Stimulated activated naive CD8-positive, alpha-beta T cell treated with anti-CD3 and anti-CD28 coated beads, Interleukin-15, Interleukin-2, amounts not matched to agents 100 U/mL and 50 U/mL, for 24 hours (primary cell): ENCODE data around the gene STAP1.
"Not testable (repeated sequence)": the region's sequence is repeated elsewhere in the genome, so short reads cannot be mapped to it uniquely, and the experiment has no call there.

Experiments used
- ATAC-seq: fragments of 150-1000 bp; cut with Tn5 transposase; one replicate; pipeline ENCODE4 v1.10.0; 2021
- DNase-seq: peaks from one replicate; pipeline ENCODE4 v3.0.0; 2021

The STAP1 gene, protein sequence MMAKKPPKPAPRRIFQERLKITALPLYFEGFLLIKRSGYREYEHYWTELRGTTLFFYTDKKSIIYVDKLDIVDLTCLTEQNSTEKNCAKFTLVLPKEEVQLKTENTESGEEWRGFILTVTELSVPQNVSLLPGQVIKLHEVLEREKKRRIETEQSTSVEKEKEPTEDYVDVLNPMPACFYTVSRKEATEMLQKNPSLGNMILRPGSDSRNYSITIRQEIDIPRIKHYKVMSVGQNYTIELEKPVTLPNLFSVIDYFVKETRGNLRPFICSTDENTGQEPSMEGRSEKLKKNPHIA

DNA sequence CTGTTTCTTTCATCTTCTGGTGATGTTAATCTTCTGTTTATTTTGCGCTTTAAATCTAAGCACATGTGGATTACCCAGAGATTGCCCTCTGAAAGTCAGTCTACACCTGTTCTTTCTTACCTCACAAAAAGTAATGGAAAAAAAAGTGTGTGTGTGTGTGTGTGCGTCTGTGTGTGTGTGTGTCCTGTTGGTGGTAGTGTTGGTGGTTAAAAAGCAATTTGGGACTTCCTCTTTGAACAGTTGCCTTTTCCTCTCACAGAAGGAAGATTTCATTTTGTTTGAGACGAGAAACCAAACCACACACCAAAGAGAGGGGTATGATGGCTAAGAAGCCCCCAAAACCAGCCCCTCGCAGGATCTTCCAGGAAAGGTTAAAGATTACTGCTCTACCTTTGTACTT lies at the start of gene STAP1:
STAP1 (plus strand) TSS at position 235 of the 400 bp plus-strand sequence; CDS start at position 318, 83 bp downstream.
- peak; percentile 43 for ATAC-seq
- DNase-seq, result no peak

DNA sequence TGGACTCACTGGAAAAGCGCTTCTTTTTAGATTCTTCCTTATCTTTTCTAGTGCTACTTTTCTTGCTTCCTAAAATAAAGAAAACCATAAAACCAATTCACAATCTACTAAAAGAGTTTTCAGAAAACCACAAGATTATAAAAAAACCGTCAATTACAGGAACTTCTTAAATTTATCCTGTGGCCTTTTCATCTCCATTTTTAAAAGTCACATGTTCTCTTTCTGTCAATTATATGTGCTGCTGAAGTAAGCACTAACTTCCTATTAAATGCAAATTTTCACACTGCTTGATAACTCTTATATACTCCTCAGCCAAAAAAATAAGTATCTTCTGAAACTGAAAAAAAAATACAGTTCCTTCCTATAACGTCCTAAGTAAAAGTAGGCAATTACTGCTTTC lies 46.0 kb upstream of the STAP1 start:
- no peak for ATAC-seq

GRCh38 chr4:67520141-67520540 lies 38.4 kb upstream of the STAP1 start:
- no peak for DNase-seq
- no peak for ATAC-seq

More for the DNA sequence above, 46.0 kb upstream of the STAP1 start:
- DNase-seq, result no peak

DNA sequence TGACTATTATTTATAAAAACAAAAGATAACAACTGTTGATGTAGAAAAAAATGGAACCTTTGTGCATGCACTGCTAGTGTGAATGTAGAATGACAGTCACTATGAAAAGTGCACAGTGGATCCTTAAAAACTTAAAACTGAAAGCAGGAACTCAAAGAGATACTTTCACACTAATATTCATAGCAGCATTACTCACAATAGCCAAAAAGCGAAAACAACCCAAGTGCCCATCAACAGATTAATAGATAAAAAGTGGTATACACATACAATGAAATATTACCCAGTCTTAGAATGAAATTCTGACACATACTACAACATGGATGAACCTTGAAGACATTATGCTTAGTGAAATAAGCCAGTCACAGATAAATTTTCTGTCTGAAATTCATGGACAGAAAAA lies 37.0 kb upstream of the STAP1 start:
- ATAC-seq, result peak; percentile 66
- no peak for DNase-seq

DNA sequence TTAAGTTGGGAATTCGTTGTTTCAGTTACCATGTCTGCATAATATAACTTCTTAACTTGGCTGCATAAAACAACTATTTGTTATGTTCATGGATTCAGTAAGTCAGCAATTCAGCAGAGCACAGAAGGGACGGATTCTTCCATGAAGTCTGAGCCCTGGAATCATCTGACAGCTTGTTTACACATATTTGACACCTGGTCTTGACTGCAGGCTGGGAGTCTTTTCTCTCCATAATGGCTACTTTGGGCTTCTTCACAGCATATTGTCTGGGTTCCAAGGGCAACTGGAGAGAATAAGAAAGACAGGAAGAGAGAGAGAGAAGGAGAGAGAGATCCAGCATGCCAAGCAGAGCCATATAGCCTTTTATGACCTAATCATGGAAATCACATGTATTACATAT lies 36.3 kb upstream of the STAP1 start:
- DNase-seq (no peak), ATAC-seq (no peak)

GRCh38 chr4:67522851-67523671 lies 35.5 kb upstream of the STAP1 start:
- DNase-seq, result no peak
- peak; percentile 79 for ATAC-seq

DNA sequence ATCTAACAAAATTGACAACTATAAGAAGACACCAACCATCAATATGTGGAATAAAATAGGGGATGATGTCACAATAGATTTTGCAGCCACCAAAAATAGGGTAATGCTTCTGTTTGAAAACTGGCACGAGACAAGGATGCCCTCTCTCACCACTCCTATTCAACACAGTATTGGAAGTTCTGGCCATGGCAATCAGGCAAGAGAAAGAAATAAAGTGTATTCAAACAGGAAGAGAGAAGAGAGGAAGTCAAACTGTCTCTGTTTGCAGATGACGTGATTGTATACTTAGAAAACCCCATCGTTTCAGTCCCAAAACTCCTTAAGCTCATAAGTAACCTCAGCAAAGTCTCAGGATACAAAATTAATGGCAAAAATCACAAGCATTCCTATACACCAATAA lies 34.4 kb upstream of the STAP1 start:
- DNase-seq, ATAC-seq: not testable (repeated sequence)

DNA sequence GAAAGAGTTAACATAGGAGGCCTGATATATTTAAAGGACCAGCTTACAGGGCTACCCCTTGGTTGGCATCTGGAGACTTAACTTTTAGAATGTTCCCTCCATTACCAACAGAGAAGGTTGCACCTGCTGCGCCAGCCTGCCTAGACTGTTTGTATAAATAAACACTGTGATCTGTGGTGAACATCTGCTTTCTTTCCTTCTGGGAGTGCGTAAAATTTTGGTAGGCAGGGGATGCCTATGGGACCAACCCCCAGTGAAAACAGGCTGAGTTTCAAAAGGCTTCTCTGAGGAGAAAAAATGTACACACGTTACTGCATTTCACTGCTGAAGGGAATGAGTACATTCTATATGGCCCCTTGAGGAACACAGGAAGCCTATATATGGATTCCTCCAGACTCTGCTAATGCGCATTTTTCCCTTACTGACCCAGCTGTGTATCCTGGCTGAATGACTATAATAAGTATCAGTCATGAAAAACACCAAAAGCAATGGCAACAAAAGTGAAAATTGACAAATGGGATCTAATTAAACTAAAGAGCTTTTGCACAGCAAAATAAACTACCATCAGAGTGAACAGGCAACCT lies 27.1 kb upstream of the STAP1 start:
- no peak for ATAC-seq
- no peak for DNase-seq

DNA sequence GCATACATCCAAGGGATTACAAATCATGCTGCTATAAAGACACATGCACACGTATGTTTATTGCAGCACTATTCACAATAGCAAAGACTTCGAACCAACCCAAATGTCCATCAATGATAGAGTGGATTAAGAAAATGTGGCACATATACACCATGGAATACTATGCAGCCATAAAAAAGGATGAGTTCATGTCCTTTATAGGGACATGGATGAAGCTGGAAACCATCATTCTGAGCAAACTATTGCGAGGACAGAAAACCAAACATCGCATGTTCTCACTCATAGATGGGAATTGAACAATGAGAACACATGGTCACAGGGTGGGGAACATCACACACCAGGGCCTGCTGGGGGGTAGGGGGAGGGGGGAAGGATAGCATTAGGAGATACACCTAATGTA lies 26.1 kb upstream of the STAP1 start:
- not testable (repeated sequence) for DNase-seq, ATAC-seq

- DNase-seq (no peak), ATAC-seq (no peak)
Measured at GRCh38 chr4:67533112-67533511, 25.4 kb upstream of the STAP1 start.

DNA sequence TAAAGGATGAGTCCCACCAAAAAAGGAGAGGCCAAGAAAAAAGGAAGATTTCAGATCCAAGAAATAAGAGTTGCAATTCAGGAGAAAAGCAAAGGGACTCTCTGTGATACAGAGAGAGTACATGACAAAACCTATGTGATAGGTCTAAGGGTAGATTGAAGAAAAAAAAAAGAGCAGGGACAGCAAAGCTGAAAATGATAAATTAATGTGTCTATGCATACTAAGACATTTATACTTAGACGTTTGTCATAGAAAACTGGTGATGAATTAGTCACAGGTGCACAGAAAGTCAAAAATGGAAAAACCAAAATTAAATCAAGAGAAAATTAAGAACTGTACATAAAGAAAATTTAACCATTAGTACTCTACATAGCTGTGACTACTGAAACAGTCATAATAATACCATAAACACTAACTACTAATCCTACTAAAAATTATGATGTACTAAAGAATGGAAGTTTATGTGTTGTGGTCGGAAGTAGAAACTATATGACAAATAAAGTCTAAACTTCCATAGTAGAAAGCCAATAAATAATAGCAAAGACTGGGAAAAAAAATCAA lies 23.2 kb upstream of the STAP1 start:
- no peak for ATAC-seq
- DNase-seq, result no peak

GRCh38 chr4:67539830-67540229 lies 18.7 kb upstream of the STAP1 start:
- DNase-seq (no peak), ATAC-seq (no peak)

- DNase-seq (no peak), ATAC-seq (no peak)
Measured at GRCh38 chr4:67542076-67542475, 16.5 kb upstream of the STAP1 start.

DNA sequence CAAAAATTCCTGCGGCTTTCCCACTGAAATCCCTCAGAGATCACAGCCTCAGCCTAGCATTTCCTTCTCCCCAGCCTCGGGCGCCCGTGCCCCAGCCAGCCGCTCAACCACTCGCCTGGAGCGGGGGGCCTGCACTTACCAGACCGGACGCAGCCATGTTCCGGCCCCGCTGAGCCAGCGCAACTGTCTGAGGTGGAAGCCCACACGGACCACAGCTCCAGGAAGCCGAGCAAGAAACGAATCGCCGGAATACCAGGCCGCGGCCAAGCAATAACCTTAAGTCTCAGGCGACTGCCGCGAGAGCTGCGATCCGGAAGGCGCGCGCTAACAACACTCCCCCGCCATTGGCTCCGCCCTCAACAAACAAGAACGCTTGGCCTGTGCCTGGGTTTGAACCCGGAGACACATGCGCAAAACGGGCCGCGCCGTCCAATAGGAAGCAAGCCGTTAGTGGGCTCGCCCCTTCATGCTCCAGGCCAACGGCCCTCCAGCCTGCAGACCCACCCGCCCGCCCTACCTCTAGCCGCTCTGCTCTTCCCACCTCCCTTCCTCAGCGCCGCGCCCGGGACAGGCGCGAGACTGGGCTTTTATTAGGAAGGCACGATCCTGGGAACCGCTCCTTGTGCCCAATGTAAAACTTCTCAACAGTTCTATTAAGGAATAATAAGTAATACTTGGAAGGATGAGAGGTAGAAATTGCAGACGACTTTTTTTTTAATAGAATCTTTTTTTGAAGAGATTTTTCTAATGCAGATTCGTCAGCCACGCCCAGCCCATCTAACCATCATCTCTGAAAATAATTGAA lies 13.1 kb upstream of the STAP1 start, which contains the start of gene CENPC:
CENPC (minus strand) TSS at position 305 of the 805 bp plus-strand sequence; CDS start at position 157, 148 bp downstream.
- ATAC-seq, result peak; percentile 98

DNA sequence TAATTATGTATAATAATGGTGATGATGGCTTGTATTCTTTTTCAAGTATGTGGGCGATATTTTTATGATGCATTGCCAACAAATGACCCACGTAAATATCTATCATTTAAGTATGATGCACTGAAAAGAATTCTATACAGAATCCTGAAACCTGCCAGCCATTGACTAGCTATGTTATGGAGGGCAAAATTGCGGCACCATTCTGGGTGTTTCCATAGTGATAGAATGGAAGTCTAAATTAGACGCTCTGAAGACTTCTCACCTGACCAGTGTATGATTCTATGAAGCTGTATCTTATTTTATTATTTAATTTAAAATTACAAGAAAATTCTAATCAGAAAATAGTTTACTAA lies 12.5 kb upstream of the STAP1 start:
- ATAC-seq (no peak), DNase-seq (no peak)

More for the DNA sequence above, 13.1 kb upstream of the STAP1 start, which contains the start of gene CENPC:
- peak; percentile 94 for DNase-seq

- ATAC-seq, result no peak
Measured at GRCh38 chr4:67546971-67547370, 11.6 kb upstream of the STAP1 start.

GRCh38 chr4:67549123-67549522 lies 9.4 kb upstream of the STAP1 start:
- ATAC-seq, result no peak
- no peak for DNase-seq

More at GRCh38 chr4:67546971-67547370, 11.6 kb upstream of the STAP1 start:
- DNase-seq, result no peak

DNA sequence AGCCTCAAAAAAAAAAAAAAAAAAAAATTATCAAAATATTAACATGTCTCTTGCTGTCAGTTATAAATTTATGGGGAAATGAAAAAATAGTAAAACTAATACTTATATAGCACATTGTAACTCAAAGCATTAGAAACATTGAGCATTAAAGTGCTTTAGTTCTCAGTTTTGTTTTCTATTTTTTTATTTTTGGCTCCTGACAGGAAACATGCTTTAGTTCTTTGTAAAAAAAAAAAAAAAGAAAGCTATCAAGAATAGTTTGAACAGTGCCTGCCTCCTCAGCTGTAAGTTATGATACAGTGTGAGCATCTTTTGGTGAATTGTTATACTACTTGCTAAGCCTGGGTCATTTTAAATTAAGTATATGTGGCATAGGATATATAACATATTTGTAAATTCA lies 8.1 kb upstream of the STAP1 start:
- DNase-seq (no peak), ATAC-seq (no peak)

DNA sequence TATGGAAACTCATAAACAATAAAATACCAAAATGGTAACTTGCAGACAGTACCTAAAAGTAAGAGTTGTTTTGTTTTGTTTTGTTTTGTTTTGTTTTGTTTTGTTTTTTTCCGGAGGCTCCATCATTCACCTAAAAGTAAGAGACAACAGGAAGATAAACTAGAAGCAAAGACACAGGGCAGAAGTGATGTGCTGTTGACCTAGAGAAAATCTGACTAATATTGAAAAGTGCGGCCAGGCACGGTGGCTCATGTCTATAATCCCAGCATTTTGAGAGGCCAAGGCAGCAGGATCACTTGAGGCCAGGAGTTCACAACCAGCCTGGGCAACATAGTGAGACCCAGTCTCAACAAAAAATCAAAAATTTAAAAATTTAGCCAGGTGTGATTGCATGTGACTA lies 7.7 kb upstream of the STAP1 start:
- ATAC-seq (no peak), DNase-seq (no peak)

DNA sequence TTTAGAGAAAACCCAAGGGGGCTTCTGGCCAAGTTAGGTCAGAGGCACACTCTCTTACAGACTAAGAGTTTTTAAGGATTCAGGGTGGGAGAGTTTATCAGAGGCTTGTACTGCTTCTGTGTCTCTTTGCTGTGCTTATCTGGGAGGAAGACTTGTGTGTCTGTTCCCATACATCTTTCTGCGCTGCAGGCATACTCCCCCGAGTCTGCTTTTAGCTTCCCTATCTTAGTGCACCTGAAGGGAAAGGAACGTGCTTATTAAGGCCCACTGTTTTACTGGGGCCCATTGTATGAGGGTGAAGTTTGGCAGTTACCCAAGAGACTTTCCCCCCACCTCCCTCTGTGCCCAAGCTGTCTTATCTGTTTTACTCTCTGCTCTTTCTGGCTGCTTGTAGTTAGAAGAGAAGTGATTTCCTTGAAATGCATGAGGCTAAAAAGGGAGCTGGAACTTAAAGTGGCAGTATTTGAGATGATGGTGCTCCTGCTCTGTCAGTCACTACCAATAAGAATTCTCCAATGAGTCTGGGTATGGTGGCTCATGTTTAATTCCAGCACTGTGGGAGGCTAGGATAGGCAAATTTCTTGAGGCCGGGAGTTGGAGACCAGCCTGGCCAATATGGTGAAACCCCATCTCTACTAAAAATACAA lies 6.3 kb upstream of the STAP1 start:
- not testable (repeated sequence) for DNase-seq

GRCh38 chr4:67554096-67554495 lies 4.4 kb upstream of the STAP1 start:
- DNase-seq (no peak), ATAC-seq (no peak)

More for the DNA sequence above, 6.3 kb upstream of the STAP1 start:
- not testable (repeated sequence) for ATAC-seq
